A549 treated with AZD9567 at 1 μM for 4 hours (cell line): Measurements from ENCODE around the gene TMEM62. TPM values are rescaled to one million over a fixed set of nuclear protein-coding genes. Genes with fewer than 3 reads are reported as not detected.

Experiments
- total RNA-seq: library from RNA; stranded (reverse); fragments of 200-300 nt; extraction: Qiagen RNA extraction; gene quantifications from 5 replicates; pipeline ENCODE4 v1.2.3, GENCODE V29; 2022; ENCODE audit not compliant: insufficient read depth

Gene TMEM62
- 7.1 to 19.2 TPM (median 7.4 TPM) in 5 replicates for total RNA-seq

DNA sequence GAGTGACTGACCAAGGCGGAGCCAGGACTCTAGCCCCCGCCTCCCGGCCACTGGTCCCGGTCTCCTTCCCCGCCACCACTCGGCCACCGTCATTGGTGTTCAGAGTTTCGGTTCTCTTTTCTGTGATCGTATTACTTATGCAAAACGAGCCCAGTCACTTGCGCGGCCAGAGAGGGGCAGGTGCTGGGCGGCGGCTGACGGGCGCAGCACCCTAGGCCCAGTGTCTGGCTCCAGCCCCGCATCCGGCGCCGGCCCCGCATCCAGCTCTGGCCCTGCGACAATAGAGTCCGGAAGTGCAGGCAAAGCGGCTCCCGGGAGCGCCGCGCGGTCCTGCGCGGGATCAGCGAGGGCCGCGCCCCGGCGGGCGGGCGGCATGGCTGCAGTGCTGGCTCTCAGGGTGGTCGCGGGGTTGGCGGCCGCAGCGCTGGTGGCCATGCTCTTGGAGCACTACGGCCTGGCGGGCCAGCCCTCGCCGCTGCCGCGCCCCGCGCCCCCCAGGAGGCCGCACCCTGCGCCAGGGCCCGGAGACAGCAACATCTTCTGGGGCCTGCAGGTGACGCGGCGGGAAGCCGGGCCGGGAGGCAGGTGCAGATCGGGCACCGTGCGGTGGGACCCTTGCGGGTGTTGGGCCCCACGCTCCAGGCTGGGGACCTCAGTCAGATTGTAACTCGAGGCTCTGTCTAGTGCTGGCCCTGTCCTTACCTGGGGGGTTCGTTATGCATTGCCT is at the start of gene TMEM62:
Gene TMEM62 (plus strand): TSS at position 157 of the 727 bp plus-strand sequence. CDS start 217 bp downstream, at position 374.

DNA sequence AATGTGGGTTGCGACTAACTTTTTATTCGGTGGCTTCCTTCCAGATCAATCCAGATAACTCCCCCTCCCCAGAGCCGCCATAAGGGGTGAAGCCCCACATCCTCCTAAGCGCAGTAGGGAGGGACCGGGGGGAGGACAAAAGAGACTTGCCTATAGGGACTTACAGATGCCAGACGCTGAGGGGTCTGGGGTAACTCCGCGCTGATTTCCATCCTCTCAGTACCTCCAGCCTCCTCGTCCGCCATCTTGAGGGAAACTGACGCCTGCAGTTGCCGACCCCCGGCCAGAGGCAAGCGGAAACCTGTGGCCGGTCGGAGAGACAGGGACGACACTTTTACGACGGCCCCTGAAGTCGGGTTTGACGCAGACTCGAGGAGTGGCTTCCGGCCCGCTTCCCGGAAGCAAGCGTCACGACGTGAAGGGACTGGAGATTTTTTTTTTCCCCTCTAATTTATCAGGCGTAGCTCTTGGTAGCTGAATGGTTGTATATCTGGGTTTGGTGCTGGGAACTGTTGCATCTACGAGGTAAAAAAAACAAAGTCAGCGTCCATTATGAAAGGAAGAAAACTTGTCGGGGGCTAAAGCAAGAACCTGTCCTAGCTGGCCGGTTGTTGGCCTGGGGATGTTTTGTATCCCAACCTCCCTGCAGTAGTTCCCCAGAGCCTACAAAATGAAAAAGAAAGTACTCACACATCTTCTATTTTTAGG is 27.5 kb upstream of the TMEM62 start, which contains the start of gene UBR1:
Gene UBR1 (minus strand): TSS at position 261 of the 708 bp plus-strand sequence. CDS start 16 bp downstream, at position 245.

DNA sequence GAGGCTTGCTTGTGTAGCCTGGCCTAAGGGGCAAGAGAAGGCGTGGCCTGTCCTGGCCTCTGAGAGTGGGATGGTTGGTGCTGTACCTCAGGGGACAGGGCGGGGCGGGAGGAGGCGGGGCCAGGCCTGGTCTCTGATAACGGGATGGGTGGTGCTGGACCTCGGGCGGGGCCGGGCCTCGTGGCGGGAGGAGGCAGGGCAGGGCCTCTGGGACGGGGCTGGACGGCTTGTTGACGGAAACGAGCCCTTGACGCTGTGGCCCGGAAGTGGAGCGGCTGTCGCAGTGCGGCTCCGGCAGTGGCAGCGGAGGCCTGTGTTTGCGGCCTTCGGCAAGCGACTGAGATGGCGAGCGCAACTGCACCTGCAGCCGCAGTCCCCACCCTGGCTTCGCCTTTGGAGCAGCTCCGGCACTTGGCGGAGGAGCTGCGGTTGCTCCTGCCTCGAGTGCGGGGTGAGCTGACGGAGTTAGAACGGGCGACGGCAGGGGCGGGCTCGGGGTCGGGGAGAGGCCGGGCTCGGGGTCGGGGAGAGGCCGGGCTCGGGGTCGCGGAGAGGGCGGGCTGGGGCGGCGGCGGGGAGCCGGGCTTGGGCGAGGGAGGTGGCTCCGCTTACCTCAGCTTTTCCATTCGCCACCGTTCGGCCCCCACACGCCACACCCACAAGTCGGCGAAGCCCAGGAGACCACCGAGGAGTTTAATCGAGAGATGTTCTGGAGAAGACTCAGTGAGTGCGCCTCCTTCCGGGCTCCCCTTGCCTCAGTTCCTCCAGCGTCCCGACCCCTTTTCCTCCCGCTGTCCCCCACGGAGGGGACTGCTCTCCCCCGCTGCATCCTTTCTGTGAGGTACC is 52.0 kb downstream of the TMEM62 start, which contains the start of gene CCNDBP1:
Gene CCNDBP1 (plus strand): TSS at position 247 of the 846 bp plus-strand sequence. CDS start 96 bp downstream, at position 343.

DNA sequence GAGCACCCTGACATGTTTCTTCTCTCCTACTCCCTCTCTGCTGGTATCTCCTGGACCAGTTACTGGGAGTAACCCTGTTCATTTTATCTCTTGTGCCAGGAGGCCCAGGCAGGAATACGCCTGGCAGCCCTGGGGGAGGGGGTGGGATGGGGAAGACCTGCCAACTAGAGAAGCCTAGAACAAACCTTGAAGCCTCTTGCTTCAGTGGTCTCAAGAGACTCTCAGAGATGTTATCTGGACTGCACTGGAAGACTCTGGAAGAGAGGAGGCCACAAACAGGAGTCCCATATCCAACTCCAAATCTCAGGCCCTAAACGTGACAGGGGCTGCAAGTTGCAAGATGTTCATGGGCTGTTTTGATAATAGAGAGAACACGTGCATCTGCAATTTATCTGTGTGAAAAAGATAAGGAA is 87.6 kb downstream of the TMEM62 start, which contains the start of gene EPB42:
Gene EPB42 (minus strand): TSS at position 28 of the 413 bp plus-strand sequence. CDS start 193 bp downstream, outside the sequence.

Other genes starting within 250 kb of the TMEM62 start
- 1.1 to 2.8 TPM (median 2.2 TPM) in 5 replicates for gene TTBK2, start 212.8 kb upstream of the TMEM62 start, total RNA-seq
- 3.2 to 9.1 TPM (median 4.3 TPM) in 5 replicates for gene UBR1, start 27.5 kb upstream of the TMEM62 start, total RNA-seq
- gene CCNDBP1, start 51.8 kb downstream of the TMEM62 start, total RNA-seq, result 19.7 to 30.4 TPM (median 29.6 TPM) in 5 replicates
- gene EPB42, start 87.4 kb downstream of the TMEM62 start, total RNA-seq, result not detected in 5 replicates
- gene TGM5, start 133.3 kb downstream of the TMEM62 start, total RNA-seq, result not detected in 5 replicates
- not detected in 5 replicates for gene TGM7, start 168.7 kb downstream of the TMEM62 start, total RNA-seq
- gene LCMT2, start 197.0 kb downstream of the TMEM62 start, total RNA-seq, result 5.5 to 8.1 TPM (median 7.6 TPM) in 5 replicates
- gene ZSCAN29, start 237.5 kb downstream of the TMEM62 start, total RNA-seq, result 6.9 to 12.3 TPM (median 9.5 TPM) in 5 replicates
- 4.8 to 6.8 TPM (median 5.9 TPM) in 5 replicates for gene TUBGCP4, start 237.5 kb downstream of the TMEM62 start, total RNA-seq